ENCODE results near the gene PGGT1B. TPM values are rescaled to one million over a fixed set of nuclear protein-coding genes. Genes with fewer than 3 reads are reported as not detected.
A peak's percentile ranks its signal among the peaks of the same experiment; 100 is the strongest.

Gene PGGT1B
- polyA plus RNA-seq, 4 donors = 4.9 to 22.2 (median 5.9) TPM

- WGBS, 3 donors = 64 to 88% (median 74%) methylated on average over 1 of the region's 1 CpG
Measured at GRCh38 chr5:115214541-115214940, 48.1 kb downstream of the PGGT1B start.

GRCh38 chr5:115209279-115209678 is 53.4 kb downstream of the PGGT1B start:
- FAIRE-seq = no peak

More at GRCh38 chr5:115214541-115214940, 48.1 kb downstream of the PGGT1B start:
- peaks cover 2 to 9% (median 3%) of the 10 kb centered on the region in 3 donors for H3K36me3 ChIP-seq (ENCODE audit: control insufficient read depth in 3 of 3, insufficient read depth in 2 of 3, low read depth in 1 of 3, low read length in 3 of 3)
- no peaks in the 10 kb centered on the region for H3K4me1 ChIP-seq (ENCODE audit: control insufficient read depth in 3 of 3, insufficient read depth in 2 of 3, low read depth in 1 of 3, low read length in 2 of 3)
- no peak overlapping the region for H3K27ac ChIP-seq (ENCODE audit: low read depth in 1 of 3, low read length in 2 of 3)
- H3K9me3 ChIP-seq (ENCODE audit: control insufficient read depth in 2 of 2, insufficient read depth in 1 of 2, low read depth in 1 of 2, low read length in 1 of 2) = no peaks in the 10 kb centered on the region
- FAIRE-seq (no peak), DNase-seq (no peak)
- H3K27me3 ChIP-seq (ENCODE audit: control insufficient read depth in 3 of 3, insufficient read depth in 3 of 3, low read length in 3 of 3) = no peaks in the 10 kb centered on the region
- H3K4me3 ChIP-seq (ENCODE audit: low read depth in 1 of 3, low read length in 3 of 3) = no peak overlapping the region

GRCh38 chr5:115202952-115203351 is 59.7 kb downstream of the PGGT1B start:
- Histone ChIP-seq H3K27me3 (ENCODE audit: control insufficient read depth in 3 of 3, insufficient read depth in 3 of 3, low read length in 3 of 3) (no peaks in the 10 kb centered on the region), H3K36me3 (ENCODE audit: control insufficient read depth in 3 of 3, insufficient read depth in 2 of 3, low read depth in 1 of 3, low read length in 3 of 3) (peaks cover 0 to 3% (median 0%) of the 10 kb centered on the region in 3 donors), H3K4me1 (ENCODE audit: control insufficient read depth in 3 of 3, insufficient read depth in 2 of 3, low read depth in 1 of 3, low read length in 2 of 3) (no peaks in the 10 kb centered on the region), H3K27ac (ENCODE audit: low read depth in 1 of 3, low read length in 2 of 3) (no peak overlapping the region), H3K4me3 (ENCODE audit: low read depth in 1 of 3, low read length in 3 of 3) (no peak overlapping the region), H3K9me3 (ENCODE audit: control insufficient read depth in 2 of 2, insufficient read depth in 1 of 2, low read depth in 1 of 2, low read length in 1 of 2) (no peaks in the 10 kb centered on the region)
- DNase-seq = no peak
- whole genome bisulfite sequencing, 3 donors = 88 to 100% (median 95%) methylated on average over 1 of the region's 1 CpG
- no peak for FAIRE-seq

More at GRCh38 chr5:115209279-115209678, 53.4 kb downstream of the PGGT1B start:
- peaks cover 2 to 4% (median 3%) of the 10 kb centered on the region in 3 donors for H3K36me3 ChIP-seq (ENCODE audit: control insufficient read depth in 3 of 3, insufficient read depth in 2 of 3, low read depth in 1 of 3, low read length in 3 of 3)
- no peak overlapping the region for H3K27ac ChIP-seq (ENCODE audit: low read depth in 1 of 3, low read length in 2 of 3)
- H3K9me3 ChIP-seq (ENCODE audit: control insufficient read depth in 2 of 2, insufficient read depth in 1 of 2, low read depth in 1 of 2, low read length in 1 of 2) = no peaks in the 10 kb centered on the region
- no peak overlapping the region for H3K4me3 ChIP-seq (ENCODE audit: low read depth in 1 of 3, low read length in 3 of 3)
- no peaks in the 10 kb centered on the region for H3K4me1 ChIP-seq (ENCODE audit: control insufficient read depth in 3 of 3, insufficient read depth in 2 of 3, low read depth in 1 of 3, low read length in 2 of 3)
- WGBS, 3 donors = 63 to 88% (median 64%) methylated on average over 3 of the region's 3 CpGs
- no peaks in the 10 kb centered on the region for H3K27me3 ChIP-seq (ENCODE audit: control insufficient read depth in 3 of 3, insufficient read depth in 3 of 3, low read length in 3 of 3)
- DNase-seq = peak in 1 of 2 donors; percentile 20

- Histone ChIP-seq H3K27me3 (ENCODE audit: control insufficient read depth in 3 of 3, insufficient read depth in 3 of 3, low read length in 3 of 3) (no peaks in the 10 kb centered on the region), H3K36me3 (ENCODE audit: control insufficient read depth in 3 of 3, insufficient read depth in 2 of 3, low read depth in 1 of 3, low read length in 3 of 3) (no peaks in the 10 kb centered on the region), H3K4me1 (ENCODE audit: control insufficient read depth in 3 of 3, insufficient read depth in 2 of 3, low read depth in 1 of 3, low read length in 2 of 3) (peaks cover 0 to 7% (median 2%) of the 10 kb centered on the region in 3 donors), H3K9me3 (ENCODE audit: control insufficient read depth in 2 of 2, insufficient read depth in 1 of 2, low read depth in 1 of 2, low read length in 1 of 2) (no peaks in the 10 kb centered on the region), H3K27ac (ENCODE audit: low read depth in 1 of 3, low read length in 2 of 3) (no peak overlapping the region), H3K4me3 (ENCODE audit: low read depth in 1 of 3, low read length in 3 of 3) (no peak overlapping the region)
- 69 to 93% (median 82%) methylated on average over 3 of the region's 3 CpGs for WGBS, 3 donors
- DNase-seq (no peak), FAIRE-seq (no peak)
Measured at GRCh38 chr5:115196161-115196560, 66.5 kb downstream of the PGGT1B start.

- Histone ChIP-seq H3K36me3 (ENCODE audit: control insufficient read depth in 3 of 3, insufficient read depth in 2 of 3, low read depth in 1 of 3, low read length in 3 of 3) (no peaks in the 10 kb centered on the region), H3K4me1 (ENCODE audit: control insufficient read depth in 3 of 3, insufficient read depth in 2 of 3, low read depth in 1 of 3, low read length in 2 of 3) (peaks cover 0 to 7% (median 5%) of the 10 kb centered on the region in 3 donors), H3K4me3 (ENCODE audit: low read depth in 1 of 3, low read length in 3 of 3) (no peak overlapping the region), H3K27ac (ENCODE audit: low read depth in 1 of 3, low read length in 2 of 3) (peak overlapping the region in 2 of 3 donors; percentile 1 to 41), H3K9me3 (ENCODE audit: control insufficient read depth in 2 of 2, insufficient read depth in 1 of 2, low read depth in 1 of 2, low read length in 1 of 2) (no peaks in the 10 kb centered on the region), H3K27me3 (ENCODE audit: control insufficient read depth in 3 of 3, insufficient read depth in 3 of 3, low read length in 3 of 3) (peaks cover 0 to 3% (median 0%) of the 10 kb centered on the region in 3 donors)
- FAIRE-seq (peak; percentile 41), DNase-seq (peak; percentile 76 to 98)
- 12 to 63% (median 38%) methylated on average over 2 of the region's 2 CpGs for WGBS, 3 donors
Measured at GRCh38 chr5:115194676-115195075, 68.0 kb downstream of the PGGT1B start.

GRCh38 chr5:115193295-115193694 is 69.4 kb downstream of the PGGT1B start:
- Histone ChIP-seq H3K4me1 (ENCODE audit: control insufficient read depth in 3 of 3, insufficient read depth in 2 of 3, low read depth in 1 of 3, low read length in 2 of 3) (peaks cover 0 to 7% (median 6%) of the 10 kb centered on the region in 3 donors), H3K9me3 (ENCODE audit: control insufficient read depth in 2 of 2, insufficient read depth in 1 of 2, low read depth in 1 of 2, low read length in 1 of 2) (no peaks in the 10 kb centered on the region), H3K27ac (ENCODE audit: low read depth in 1 of 3, low read length in 2 of 3) (peak overlapping the region in 1 of 3 donors; percentile 43), H3K4me3 (ENCODE audit: low read depth in 1 of 3, low read length in 3 of 3) (no peak overlapping the region), H3K36me3 (ENCODE audit: control insufficient read depth in 3 of 3, insufficient read depth in 2 of 3, low read depth in 1 of 3, low read length in 3 of 3) (no peaks in the 10 kb centered on the region), H3K27me3 (ENCODE audit: control insufficient read depth in 3 of 3, insufficient read depth in 3 of 3, low read length in 3 of 3) (peaks cover 0 to 4% (median 0%) of the 10 kb centered on the region in 3 donors)
- DNase-seq (no peak), FAIRE-seq (no peak)

- WGBS, 3 donors = 18 to 69% (median 47%) methylated on average over 1 of the region's 1 CpG
- no peaks in the 10 kb centered on the region for H3K9me3 ChIP-seq (ENCODE audit: control insufficient read depth in 2 of 2, insufficient read depth in 1 of 2, low read depth in 1 of 2, low read length in 1 of 2)
- H3K27me3 ChIP-seq (ENCODE audit: control insufficient read depth in 3 of 3, insufficient read depth in 3 of 3, low read length in 3 of 3) = peaks cover 0 to 8% (median 0%) of the 10 kb centered on the region in 3 donors
- H3K4me1 ChIP-seq (ENCODE audit: control insufficient read depth in 3 of 3, insufficient read depth in 2 of 3, low read depth in 1 of 3, low read length in 2 of 3) = peaks cover 0 to 7% (median 6%) of the 10 kb centered on the region in 3 donors
- H3K4me3 ChIP-seq (ENCODE audit: low read depth in 1 of 3, low read length in 3 of 3) = no peak overlapping the region
- H3K27ac ChIP-seq (ENCODE audit: low read depth in 1 of 3, low read length in 2 of 3) = peak overlapping the region in 2 of 3 donors; percentile 83 to 84
- FAIRE-seq (no peak), DNase-seq (peak in 1 of 2 donors; percentile 89)
- H3K36me3 ChIP-seq (ENCODE audit: control insufficient read depth in 3 of 3, insufficient read depth in 2 of 3, low read depth in 1 of 3, low read length in 3 of 3) = no peaks in the 10 kb centered on the region
Measured at GRCh38 chr5:115192098-115192497, 70.6 kb downstream of the PGGT1B start.

- 13 to 55% (median 39%) methylated on average over 8 of the region's 8 CpGs for WGBS, 3 donors
- Histone ChIP-seq H3K27me3 (ENCODE audit: control insufficient read depth in 3 of 3, insufficient read depth in 3 of 3, low read length in 3 of 3) (peaks cover 0 to 8% (median 0%) of the 10 kb centered on the region in 3 donors), H3K36me3 (ENCODE audit: control insufficient read depth in 3 of 3, insufficient read depth in 2 of 3, low read depth in 1 of 3, low read length in 3 of 3) (no peaks in the 10 kb centered on the region), H3K27ac (ENCODE audit: low read depth in 1 of 3, low read length in 2 of 3) (peak overlapping the region in 2 of 3 donors; percentile 83 to 84), H3K9me3 (ENCODE audit: control insufficient read depth in 2 of 2, insufficient read depth in 1 of 2, low read depth in 1 of 2, low read length in 1 of 2) (no peaks in the 10 kb centered on the region), H3K4me3 (ENCODE audit: low read depth in 1 of 3, low read length in 3 of 3) (no peak overlapping the region), H3K4me1 (ENCODE audit: control insufficient read depth in 3 of 3, insufficient read depth in 2 of 3, low read depth in 1 of 3, low read length in 2 of 3) (peaks cover 0 to 7% (median 6%) of the 10 kb centered on the region in 3 donors)
- DNase-seq (peak in 1 of 2 donors; percentile 56), FAIRE-seq (no peak)
Measured at GRCh38 chr5:115191474-115192031, 71.1 kb downstream of the PGGT1B start.
